ENCODE results near the gene LTC4S. TPM values are rescaled to one million over a fixed set of nuclear protein-coding genes. Genes with fewer than 3 reads are reported as not detected.
"Not testable (repeated sequence)": the region's sequence is repeated elsewhere in the genome, so short reads cannot be mapped to it uniquely, and the experiment has no call there.

LTC4S gene
- total and polyA plus RNA-seq, 2 experiments from 2014 or later: 1.6 to 3.7 TPM

DNA sequence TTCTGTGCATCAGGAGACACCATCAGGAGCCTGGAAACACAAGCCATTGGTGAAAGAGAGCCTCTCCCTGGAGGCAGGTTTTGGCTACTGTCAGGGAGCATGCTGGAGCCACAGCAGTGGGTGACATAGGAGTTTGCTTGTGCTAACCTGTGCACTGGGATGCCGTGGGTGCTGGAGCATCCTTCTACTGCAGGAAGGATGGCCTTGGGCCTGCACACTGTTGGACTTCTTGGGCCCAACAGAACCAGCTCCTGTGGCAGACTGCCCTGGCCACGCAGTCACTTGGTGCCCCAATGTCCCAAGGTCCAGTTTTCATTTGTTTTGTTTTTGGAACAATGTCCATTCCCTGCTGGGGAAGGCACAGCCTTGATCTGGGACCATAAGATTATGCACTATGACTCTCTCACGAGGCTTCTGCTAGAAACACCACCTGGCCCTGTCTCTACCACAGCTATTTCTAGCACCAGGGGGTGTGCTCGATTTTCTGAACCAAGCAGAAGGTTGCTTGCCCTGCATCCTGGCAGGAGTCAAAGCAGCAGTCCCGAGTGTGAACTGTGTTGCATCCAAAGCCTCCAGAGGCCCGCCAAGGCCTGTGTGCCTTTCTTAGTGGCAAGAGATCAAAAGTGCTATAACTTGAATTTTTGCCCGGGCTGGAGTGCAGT, 5.5 kb upstream of the LTC4S start:
- DNase-seq: no peak
- no peaks in the 10 kb centered on the region for H3F3A ChIP-seq (ENCODE audit: insufficient read depth)
- no peak overlapping the region for H3K27ac ChIP-seq
- no peaks in the 10 kb centered on the region for H3K36me3 ChIP-seq (ENCODE audit: low read depth)
- H3K4me2 ChIP-seq (ENCODE audit: unreplicated experiment): no peak overlapping the region
- no peaks in the 10 kb centered on the region for H3K9me2 ChIP-seq (ENCODE audit: insufficient read depth)
- in situ Hi-C loops (cut with MboI): no loop called here
- no peaks in the 10 kb centered on the region for H4K20me1 ChIP-seq (ENCODE audit: insufficient read depth)
- TF ChIP-seq EZH2phosphoT487 (IDR thresholded peaks at IDR 0.05; ENCODE audit: insufficient read depth, low read depth) (no peak), EZH2 (IDR thresholded peaks at IDR 0.05; ENCODE audit: insufficient read depth, poor library complexity, severe bottlenecking) (no peak)
- H3K9me3 ChIP-seq (ENCODE audit: low read depth): no peaks in the 10 kb centered on the region
- 66 to 70% methylated on average over 7 of the region's 7 CpGs for WGBS, 2 experiments (ENCODE audit: low coverage in 1 of 2, low lambda C conversion rate in 2 of 2, missing lambda C conversion rate in 2 of 2)
- H2AFZ ChIP-seq: no peak overlapping the region
- no peaks in the 10 kb centered on the region for H3K4me1 ChIP-seq (ENCODE audit: insufficient read depth)
- no peak overlapping the region for H3K4me3 ChIP-seq
- H3K79me2 ChIP-seq (ENCODE audit: insufficient read depth): no peaks in the 10 kb centered on the region
- no peaks in the 10 kb centered on the region for H3K27me3 ChIP-seq (replicated peaks; ENCODE audit: insufficient read depth)
- H3K9ac ChIP-seq: no peak overlapping the region

DNA sequence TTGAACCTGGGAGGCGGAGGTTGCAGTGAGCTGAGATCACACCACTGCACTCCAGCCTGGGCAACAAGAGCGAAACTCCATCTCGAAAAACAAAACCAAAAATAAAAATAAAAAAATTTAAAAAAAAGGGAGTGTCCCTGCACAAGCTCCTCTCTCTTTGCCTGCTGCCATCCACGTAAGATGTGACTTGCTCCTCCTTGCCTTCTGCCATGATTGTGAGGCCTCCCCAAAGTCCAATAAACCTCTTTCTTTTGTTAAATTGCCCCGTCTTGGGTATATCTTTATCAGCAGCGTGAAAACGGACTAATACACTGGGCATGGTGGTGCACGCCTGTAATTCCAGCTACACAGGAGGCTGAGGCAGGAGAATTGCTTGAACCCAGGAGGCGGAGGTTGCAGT, 4.5 kb upstream of the LTC4S start:
- H3K27ac ChIP-seq; H3K79me2 ChIP-seq (ENCODE audit: insufficient read depth); H3K4me2 ChIP-seq (ENCODE audit: unreplicated experiment); DNase-seq; H3K4me1 ChIP-seq (ENCODE audit: insufficient read depth); H3K4me3 ChIP-seq; H4K20me1 ChIP-seq (ENCODE audit: insufficient read depth); H3K9ac ChIP-seq; H3K9me3 ChIP-seq (ENCODE audit: low read depth); H3K36me3 ChIP-seq (ENCODE audit: low read depth); H3K27me3 ChIP-seq (replicated peaks; ENCODE audit: insufficient read depth); H3K9me2 ChIP-seq (ENCODE audit: insufficient read depth); H3F3A ChIP-seq (ENCODE audit: insufficient read depth); in situ Hi-C loops (cut with MboI); H2AFZ ChIP-seq: not testable (repeated sequence)
- WGBS, 2 experiments (ENCODE audit: low coverage in 1 of 2, low lambda C conversion rate in 2 of 2, missing lambda C conversion rate in 2 of 2): 90 to 93% methylated on average over 8 to 9 of the region's 9 CpGs

DNA sequence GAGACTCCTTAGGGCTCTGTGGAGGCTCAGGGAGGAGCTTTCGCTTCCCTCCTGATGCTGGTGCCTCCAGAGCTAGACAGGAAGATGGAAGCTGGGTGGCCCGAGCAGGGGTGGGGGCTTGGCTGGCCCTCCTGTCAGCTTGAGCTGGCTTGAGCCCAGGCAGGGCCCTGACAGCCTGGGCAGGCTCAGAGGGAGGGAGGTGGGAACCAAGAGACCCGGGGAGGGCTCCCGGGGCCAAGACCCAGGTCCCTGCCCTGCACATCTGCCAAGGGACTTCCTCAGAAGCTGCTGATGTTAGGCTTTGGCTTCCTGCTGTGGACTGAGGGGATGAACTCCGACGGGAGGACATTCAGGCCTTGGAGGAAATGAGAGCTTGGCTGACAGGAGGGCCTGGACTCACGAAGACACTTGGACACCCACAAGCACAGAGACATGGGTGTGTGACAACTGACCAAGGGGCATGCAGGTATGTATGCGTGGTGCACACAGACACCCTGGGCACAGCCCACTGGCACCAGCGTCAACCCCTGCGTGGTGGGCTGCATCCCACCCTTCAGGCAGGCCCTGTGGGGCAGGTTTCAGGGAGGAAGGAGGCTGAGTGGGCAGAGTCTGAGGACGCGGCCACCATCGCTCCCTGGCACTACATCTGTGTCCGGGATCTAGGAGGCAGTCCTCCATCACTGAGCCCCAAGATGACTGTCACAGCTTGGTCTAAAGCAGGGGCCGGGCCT, 1.7 kb upstream of the LTC4S start:
- Histone ChIP-seq H3K79me2 (ENCODE audit: insufficient read depth) (no peaks in the 10 kb centered on the region), H3K27ac (no peak overlapping the region), H3K27me3 (replicated peaks; ENCODE audit: insufficient read depth) (no peaks in the 10 kb centered on the region), H2AFZ (no peak overlapping the region), H3K4me2 (ENCODE audit: unreplicated experiment) (no peak overlapping the region), H3K36me3 (ENCODE audit: low read depth) (no peaks in the 10 kb centered on the region), H3F3A (ENCODE audit: insufficient read depth) (peaks cover 5% of the 10 kb centered on the region), H4K20me1 (ENCODE audit: insufficient read depth) (no peaks in the 10 kb centered on the region), H3K9ac (no peak overlapping the region), H3K4me1 (ENCODE audit: insufficient read depth) (no peaks in the 10 kb centered on the region), H3K4me3 (no peak overlapping the region), H3K9me3 (ENCODE audit: low read depth) (no peaks in the 10 kb centered on the region), H3K9me2 (ENCODE audit: insufficient read depth) (no peaks in the 10 kb centered on the region)
- no peak for DNase-seq
- TF ChIP-seq EZH2phosphoT487 (IDR thresholded peaks at IDR 0.05; ENCODE audit: insufficient read depth, low read depth) (no peak), EZH2 (IDR thresholded peaks at IDR 0.05; ENCODE audit: insufficient read depth, poor library complexity, severe bottlenecking) (no peak)
- in situ Hi-C loops (cut with MboI): no loop called here
- 65 to 70% methylated on average over 15 of the region's 15 CpGs for WGBS, 2 experiments (ENCODE audit: low coverage in 1 of 2, low lambda C conversion rate in 2 of 2, missing lambda C conversion rate in 2 of 2)

DNA sequence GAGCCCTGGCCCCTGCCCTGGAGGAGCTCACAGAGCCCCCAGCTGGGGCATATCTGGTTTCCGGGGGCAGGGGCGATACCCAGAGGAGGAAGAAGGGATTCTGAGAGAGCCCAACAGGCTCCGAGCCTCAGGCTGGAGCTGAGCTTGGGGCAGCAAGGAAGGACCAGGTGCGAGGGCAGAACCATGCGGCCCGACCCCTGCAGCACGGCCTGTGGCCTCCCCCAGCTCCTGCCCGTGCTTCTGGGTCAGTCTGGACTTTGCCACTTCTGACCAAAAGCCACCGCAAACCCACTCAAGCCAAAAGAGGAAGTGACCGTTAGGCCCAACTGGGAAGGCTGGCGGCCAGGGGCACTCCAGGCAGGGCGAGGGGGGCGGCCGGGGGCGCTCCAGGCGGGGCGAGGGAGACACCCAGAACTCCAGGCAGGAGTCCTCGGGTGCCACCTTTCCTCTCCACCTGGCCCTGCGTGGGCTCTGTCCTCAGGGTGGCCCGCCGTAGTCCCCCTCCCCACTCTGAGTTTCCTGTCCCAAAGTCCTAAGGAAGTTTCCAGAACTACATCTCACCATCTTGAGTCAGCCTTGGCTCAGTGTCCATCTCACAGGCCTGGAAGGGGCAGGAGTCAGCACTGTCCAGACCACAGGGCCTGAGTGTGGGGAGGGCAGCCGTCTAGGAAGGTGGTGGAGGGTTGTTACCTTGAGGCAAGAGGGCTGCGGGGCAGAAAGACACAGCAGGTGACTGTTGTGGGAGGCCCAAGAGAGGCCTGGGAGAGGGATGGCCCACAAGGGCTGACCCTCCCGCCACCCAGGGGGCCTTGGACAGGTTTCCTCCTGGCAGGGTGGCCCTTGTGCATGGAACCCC, 946 bp upstream of the LTC4S start:
- Histone ChIP-seq H3K4me3 (no peak overlapping the region), H3K4me2 (ENCODE audit: unreplicated experiment) (no peak overlapping the region), H3K36me3 (ENCODE audit: low read depth) (peaks cover 4% of the 10 kb centered on the region; the same call in 1 of the 2 replicates), H3K27me3 (replicated peaks; ENCODE audit: insufficient read depth) (no peaks in the 10 kb centered on the region), H4K20me1 (ENCODE audit: insufficient read depth) (no peaks in the 10 kb centered on the region), H3F3A (ENCODE audit: insufficient read depth) (peaks cover 5% of the 10 kb centered on the region), H3K9ac (no peak overlapping the region), H3K4me1 (ENCODE audit: insufficient read depth) (no peaks in the 10 kb centered on the region), H3K9me2 (ENCODE audit: insufficient read depth) (no peaks in the 10 kb centered on the region), H3K9me3 (ENCODE audit: low read depth) (no peaks in the 10 kb centered on the region), H3K79me2 (ENCODE audit: insufficient read depth) (no peaks in the 10 kb centered on the region), H2AFZ (no peak overlapping the region; the same call in 1 of the 2 replicates), H3K27ac (no peak overlapping the region)
- DNase-seq: no peak
- 91 to 94% methylated on average over 20 to 24 of the region's 24 CpGs for WGBS, 2 experiments (ENCODE audit: low coverage in 1 of 2, low lambda C conversion rate in 2 of 2, missing lambda C conversion rate in 2 of 2)
- TF ChIP-seq EZH2phosphoT487 (IDR thresholded peaks at IDR 0.05; ENCODE audit: insufficient read depth, low read depth) (no peak), EZH2 (IDR thresholded peaks at IDR 0.05; ENCODE audit: insufficient read depth, poor library complexity, severe bottlenecking) (no peak)
- in situ Hi-C loops (cut with MboI): no loop called here

Measured in GM23248 (cell line).